Lower lobe of right lung (tissue), 2 donors: ENCODE data around the gene FURIN. TPM values are rescaled to one million over a fixed set of nuclear protein-coding genes. Genes with fewer than 3 reads are reported as not detected.

ENCODE experiments used
- ATAC-seq, 2 donors: fragments of 200-7000 bp; cut with Tn5 transposase; one replicate each; pipeline ENCODE4 v1.9.1; 2020 to 2022; ENCODE audit warnings: mild to moderate bottlenecking in 2 of 2, moderate library complexity in 2 of 2
- DNase-seq: peaks from one replicate; pipeline ENCODE4 v3.0.0-alpha.2; 2020
- H3K27ac ChIP-seq: fragments of 200-600 bp; one replicate; pipeline ENCODE4 v1.8.0; 2022
- H3K27me3 ChIP-seq: fragments of 200-600 bp; one replicate; pipeline ENCODE4 v1.8.0; 2022; ENCODE audit warnings: low read depth
- H3K36me3 ChIP-seq: fragments of 200-600 bp; one replicate; pipeline ENCODE4 v1.8.0; 2022; ENCODE audit warnings: mild to moderate bottlenecking
- H3K4me1 ChIP-seq: fragments of 200-600 bp; one replicate; pipeline ENCODE4 v1.8.0; 2022
- H3K4me3 ChIP-seq: fragments of 200-600 bp; one replicate; pipeline ENCODE4 v1.8.0; 2022; ENCODE audit warnings: mild to moderate bottlenecking
- H3K9me3 ChIP-seq: fragments of 200-600 bp; one replicate; pipeline ENCODE4 v1.8.0; 2022
- intact Hi-C: fragments of 100-400 bp; cut with DNase I; formaldehyde crosslinking; loops from one replicate; pipeline ENCODE4 v1.11.0; 2022
- total RNA-seq: library from RNA; stranded (reverse); fragmentation: NEBNext Ultra II Directional; extraction: Animal tissue kit (Norgen Biotek cat#: 25700); gene quantifications from one replicate; pipeline ENCODE4 v1.2.1, GENCODE V29; 2021
- TF ChIP-seq, protein P1 (sequence below): fragments of 200-600 bp; IDR thresholded peaks from one replicate; pipeline ENCODE4 v1.8.0; 2022; ENCODE audit warnings: antibody characterized with exemption, mild to moderate bottlenecking
- donor health status: DM: no; HTN: yes; CAD: no; lungs with severe emphysema.

Gene FURIN
- total RNA-seq, 1 donor from 2014 or later = 86.5 TPM

DNA sequence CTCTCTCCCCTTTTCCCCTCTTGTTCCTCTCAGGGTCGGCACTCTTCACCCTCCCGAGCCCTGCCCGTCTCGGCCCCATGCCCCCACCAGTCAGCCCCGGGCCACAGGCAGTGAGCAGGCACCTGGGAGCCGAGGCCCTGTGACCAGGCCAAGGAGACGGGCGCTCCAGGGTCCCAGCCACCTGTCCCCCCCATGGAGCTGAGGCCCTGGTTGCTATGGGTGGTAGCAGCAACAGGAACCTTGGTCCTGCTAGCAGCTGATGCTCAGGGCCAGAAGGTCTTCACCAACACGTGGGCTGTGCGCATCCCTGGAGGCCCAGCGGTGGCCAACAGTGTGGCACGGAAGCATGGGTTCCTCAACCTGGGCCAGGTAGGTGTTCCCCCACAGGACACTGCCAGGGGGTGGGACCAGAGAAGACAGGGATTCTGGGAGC, 7.2 kb downstream of the FURIN start:
- H3K4me3 ChIP-seq = no peak overlapping the region
- TF ChIP-seq, protein P1, sequence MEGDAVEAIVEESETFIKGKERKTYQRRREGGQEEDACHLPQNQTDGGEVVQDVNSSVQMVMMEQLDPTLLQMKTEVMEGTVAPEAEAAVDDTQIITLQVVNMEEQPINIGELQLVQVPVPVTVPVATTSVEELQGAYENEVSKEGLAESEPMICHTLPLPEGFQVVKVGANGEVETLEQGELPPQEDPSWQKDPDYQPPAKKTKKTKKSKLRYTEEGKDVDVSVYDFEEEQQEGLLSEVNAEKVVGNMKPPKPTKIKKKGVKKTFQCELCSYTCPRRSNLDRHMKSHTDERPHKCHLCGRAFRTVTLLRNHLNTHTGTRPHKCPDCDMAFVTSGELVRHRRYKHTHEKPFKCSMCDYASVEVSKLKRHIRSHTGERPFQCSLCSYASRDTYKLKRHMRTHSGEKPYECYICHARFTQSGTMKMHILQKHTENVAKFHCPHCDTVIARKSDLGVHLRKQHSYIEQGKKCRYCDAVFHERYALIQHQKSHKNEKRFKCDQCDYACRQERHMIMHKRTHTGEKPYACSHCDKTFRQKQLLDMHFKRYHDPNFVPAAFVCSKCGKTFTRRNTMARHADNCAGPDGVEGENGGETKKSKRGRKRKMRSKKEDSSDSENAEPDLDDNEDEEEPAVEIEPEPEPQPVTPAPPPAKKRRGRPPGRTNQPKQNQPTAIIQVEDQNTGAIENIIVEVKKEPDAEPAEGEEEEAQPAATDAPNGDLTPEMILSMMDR = no peak
- peaks cover 35% of the 10 kb centered on the region for H3K4me1 ChIP-seq
- intact Hi-C loops = no loop called here
- no peaks in the 10 kb centered on the region for H3K27me3 ChIP-seq
- ATAC-seq (no peak), DNase-seq (no peak)
- H3K9me3 ChIP-seq = no peaks in the 10 kb centered on the region
- H3K27ac ChIP-seq = no peak overlapping the region
- H3K36me3 ChIP-seq = peaks cover 55% of the 10 kb centered on the region

DNA sequence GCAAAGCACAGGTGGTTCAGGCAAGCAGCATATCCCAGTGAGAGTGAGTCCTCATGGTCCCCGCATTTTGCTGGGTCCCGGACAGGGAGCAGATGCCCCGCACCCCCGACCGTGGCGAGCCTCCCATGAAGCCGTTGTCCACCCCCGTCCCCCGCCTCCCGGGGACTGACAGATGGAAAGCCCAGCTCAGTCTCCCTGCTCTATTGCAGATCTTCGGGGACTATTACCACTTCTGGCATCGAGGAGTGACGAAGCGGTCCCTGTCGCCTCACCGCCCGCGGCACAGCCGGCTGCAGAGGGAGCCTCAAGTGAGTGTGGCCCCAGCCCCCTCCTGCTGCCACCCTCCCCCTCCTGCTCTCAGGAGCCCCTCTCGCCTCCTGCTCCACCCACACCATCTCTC, 7.7 kb downstream of the FURIN start:
- DNase-seq (no peak), ATAC-seq (no peak)
- H3K27me3 ChIP-seq = no peaks in the 10 kb centered on the region
- TF ChIP-seq, protein P1 = no peak
- H3K27ac ChIP-seq = no peak overlapping the region
- H3K4me1 ChIP-seq = peaks cover 30% of the 10 kb centered on the region
- intact Hi-C loops = no loop called here
- H3K9me3 ChIP-seq = no peaks in the 10 kb centered on the region
- no peak overlapping the region for H3K4me3 ChIP-seq
- peaks cover 60% of the 10 kb centered on the region for H3K36me3 ChIP-seq

DNA sequence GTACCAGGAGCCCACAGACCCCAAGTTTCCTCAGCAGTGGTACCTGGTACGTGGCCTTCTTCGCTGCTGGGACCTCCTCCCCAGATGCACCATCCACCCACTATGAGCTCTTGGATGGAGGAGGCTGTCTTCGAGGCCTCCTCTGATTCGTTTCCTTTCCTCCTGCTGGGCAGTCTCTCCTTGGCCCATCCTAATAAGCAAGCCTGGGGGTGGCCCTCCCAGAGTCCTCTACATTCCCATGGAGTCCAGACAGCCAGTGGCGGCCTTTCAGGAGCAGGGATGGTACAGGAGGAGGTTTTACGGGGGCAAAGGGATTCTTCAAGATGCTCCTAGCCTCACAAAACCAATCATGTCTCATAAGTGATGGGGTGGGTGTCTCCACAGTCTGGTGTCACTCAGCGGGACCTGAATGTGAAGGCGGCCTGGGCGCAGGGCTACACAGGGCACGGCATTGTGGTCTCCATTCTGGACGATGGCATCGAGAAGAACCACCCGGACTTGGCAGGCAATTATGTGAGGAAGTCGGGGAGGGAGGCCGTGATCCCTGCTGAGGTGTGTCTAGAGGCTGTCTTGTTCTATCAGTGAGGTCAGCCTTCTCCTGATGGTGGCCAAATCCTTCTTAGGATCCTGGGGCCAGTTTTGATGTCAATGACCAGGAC, 8.3 kb downstream of the FURIN start:
- intact Hi-C loops = no loop called here
- TF ChIP-seq, protein P1 = no peak
- ATAC-seq = no peak
- H3K27me3 ChIP-seq = no peaks in the 10 kb centered on the region
- no peak overlapping the region for H3K4me3 ChIP-seq
- no peaks in the 10 kb centered on the region for H3K9me3 ChIP-seq
- DNase-seq = no peak
- H3K27ac ChIP-seq = no peak overlapping the region
- H3K4me1 ChIP-seq = peaks cover 30% of the 10 kb centered on the region
- peaks cover 66% of the 10 kb centered on the region for H3K36me3 ChIP-seq

DNA sequence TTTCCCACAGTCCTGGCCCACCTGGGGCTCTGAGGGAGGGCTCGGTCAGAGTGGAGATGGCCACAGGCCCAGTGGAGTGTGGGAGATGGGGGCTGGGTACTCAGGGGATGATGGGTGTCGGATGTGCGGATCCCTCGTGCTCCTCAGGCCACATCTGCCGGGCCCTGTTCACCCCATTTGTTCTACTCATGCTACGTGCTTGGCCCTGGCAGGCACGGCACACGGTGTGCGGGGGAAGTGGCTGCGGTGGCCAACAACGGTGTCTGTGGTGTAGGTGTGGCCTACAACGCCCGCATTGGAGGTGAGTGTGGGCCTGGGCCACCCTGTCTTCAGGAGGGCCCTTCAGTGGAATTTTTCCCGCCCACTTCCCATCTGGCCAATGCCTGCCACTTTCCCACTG, 8.9 kb downstream of the FURIN start:
- intact Hi-C loops = no loop called here
- no peak for ATAC-seq
- Histone ChIP-seq H3K27ac (no peak overlapping the region), H3K36me3 (peaks cover 73% of the 10 kb centered on the region), H3K4me3 (no peak overlapping the region), H3K9me3 (no peaks in the 10 kb centered on the region), H3K4me1 (peaks cover 29% of the 10 kb centered on the region), H3K27me3 (no peaks in the 10 kb centered on the region)
- TF ChIP-seq, protein P1 = no peak
- no peak for DNase-seq

DNA sequence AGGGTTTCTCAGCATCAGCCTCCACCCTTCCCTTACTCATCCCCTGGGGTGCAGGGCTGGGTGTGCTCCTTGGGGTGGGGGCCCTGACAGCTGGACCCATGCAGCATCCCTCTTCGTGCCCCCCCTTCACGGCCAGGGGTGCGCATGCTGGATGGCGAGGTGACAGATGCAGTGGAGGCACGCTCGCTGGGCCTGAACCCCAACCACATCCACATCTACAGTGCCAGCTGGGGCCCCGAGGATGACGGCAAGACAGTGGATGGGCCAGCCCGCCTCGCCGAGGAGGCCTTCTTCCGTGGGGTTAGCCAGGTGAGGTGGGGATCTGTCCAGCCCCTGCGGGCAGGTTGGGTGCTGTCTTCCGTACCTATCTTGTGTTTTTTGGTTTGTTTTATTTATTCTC, 9.6 kb downstream of the FURIN start:
- DNase-seq = no peak
- H3K36me3 ChIP-seq = peaks cover 78% of the 10 kb centered on the region
- intact Hi-C loops = no loop called here
- TF ChIP-seq, protein P1 = no peak
- no peaks in the 10 kb centered on the region for H3K9me3 ChIP-seq
- no peak overlapping the region for H3K4me3 ChIP-seq
- H3K27ac ChIP-seq = no peak overlapping the region
- H3K27me3 ChIP-seq = no peaks in the 10 kb centered on the region
- H3K4me1 ChIP-seq = peaks cover 23% of the 10 kb centered on the region
- ATAC-seq = no peak
